Endodermal cell (in vitro differentiated cells): ENCODE measurements around the gene CYB5A. TPM values are rescaled to one million over a fixed set of nuclear protein-coding genes. Genes with fewer than 3 reads are reported as not detected.

ENCODE experiments used
- DNase-seq: peaks from one replicate; pipeline ENCODE4 v3.0.0-alpha.2; 2017
- H3K27ac ChIP-seq: 2 replicates; pipeline ENCODE4 v1.5.1; 2013; ENCODE audit warnings: mild to moderate bottlenecking, low read depth, low read length, moderate library complexity
- H3K27me3 ChIP-seq: 2 replicates; pipeline ENCODE4 v1.6.1; 2013; ENCODE audit warnings: mild to moderate bottlenecking, low read length, moderate library complexity; ENCODE audit not compliant: insufficient read depth, control insufficient read depth, poor library complexity, severe bottlenecking
- H3K36me3 ChIP-seq: 2 replicates; pipeline ENCODE4 v1.7.0; 2013; ENCODE audit warnings: mild to moderate bottlenecking, low read length, moderate library complexity; ENCODE audit not compliant: control insufficient read depth, insufficient read depth
- H3K4me1 ChIP-seq: one replicate; pipeline ENCODE4 v1.7.0; 2013; ENCODE audit warnings: low read length; ENCODE audit not compliant: control insufficient read depth, insufficient read depth
- H3K4me3 ChIP-seq: 2 replicates; pipeline ENCODE4 v1.5.1; 2013; ENCODE audit warnings: mild to moderate bottlenecking, low read length, moderate library complexity
- H3K9ac ChIP-seq: 2 replicates; pipeline ENCODE4 v1.6.1; 2013; ENCODE audit warnings: mild to moderate bottlenecking, low read length, moderate library complexity; ENCODE audit not compliant: poor library complexity, severe bottlenecking; ENCODE audit errors: extremely low read depth
- H3K9me3 ChIP-seq: 2 replicates; pipeline ENCODE4 v1.6.1; 2013; ENCODE audit warnings: mild to moderate bottlenecking, low read length, moderate library complexity; ENCODE audit not compliant: control insufficient read depth
- H3K27ac Mint-ChIP-seq: 2 replicates; pipeline ENCODE4 v1.8.0; 2020; ENCODE audit warnings: mixed read lengths
- H3K27me3 Mint-ChIP-seq: 2 replicates; pipeline ENCODE4 v1.8.0; 2021; ENCODE audit warnings: mild to moderate bottlenecking, mixed read lengths; ENCODE audit not compliant: insufficient read depth
- H3K36me3 Mint-ChIP-seq: 2 replicates; pipeline ENCODE4 v1.8.0; 2020; ENCODE audit warnings: low read depth, mixed read lengths
- H3K4me1 Mint-ChIP-seq: 2 replicates; pipeline ENCODE4 v1.8.0; 2020; ENCODE audit warnings: mixed read lengths
- H3K4me3 Mint-ChIP-seq: 2 replicates; pipeline ENCODE4 v1.8.0; 2020; ENCODE audit warnings: mild to moderate bottlenecking, moderate library complexity, mixed read lengths
- H3K9me3 Mint-ChIP-seq: 2 replicates; pipeline ENCODE4 v1.8.0; 2020; ENCODE audit warnings: mild to moderate bottlenecking, mixed read lengths
- WGBS, 2 experiments: methylation state at CpG; one replicate each; pipeline versions ENCODE4 v1.1.5 to v1.1.7; 2013; ENCODE audit warnings: missing lambda C conversion rate in 2 of 2, mixed read lengths in 1 of 2; ENCODE audit not compliant: insufficient coverage in 1 of 2, insufficient read length in 1 of 2; 5-methylcytosine and 5-hydroxymethylcytosine counted together
- total RNA-seq, 2 donors: library from RNA; stranded (reverse); fragmentation: NEBNext Ultra II Directional in 1 of 2; extraction: Animal tissue kit (Norgen Biotek cat#: 25700) in 1 of 2; gene quantifications; 2 replicates in 1 of 2; 3 replicates in 1 of 2; pipeline ENCODE4 v1.2.1, GENCODE V29; 2021
- TF ChIP-seq, protein P1 (sequence below): fragments of 200-600 bp; sonication (generic); conservative IDR thresholded peaks from 2 replicates; pipeline ENCODE4 v1.5.0; 2021; ENCODE audit warnings: antibody characterized with exemption, mild to moderate bottlenecking

CYB5A gene
- total RNA-seq, 2 donors from 2014 or later: 72.6 to 124 TPM

DNA sequence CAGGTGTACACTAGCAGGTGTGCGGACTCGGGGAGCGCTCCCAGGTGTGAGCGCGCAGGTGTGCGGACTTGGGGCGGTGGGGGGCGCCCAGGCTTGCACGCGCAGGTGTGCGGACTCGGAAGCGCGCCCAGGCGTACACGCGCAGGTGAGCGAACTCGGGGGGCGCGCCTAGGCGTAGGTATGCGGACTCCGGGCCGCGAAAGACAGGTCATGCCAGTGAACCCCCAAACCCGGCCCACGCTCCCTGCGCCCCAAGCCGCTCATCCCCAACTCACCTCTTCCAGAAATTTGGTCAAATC, 342 bp downstream of the CYB5A start:
- Mint-ChIP-seq H3K4me1 (peaks cover 17% of the 10 kb centered on the region), H3K4me3 (peak overlapping the region; percentile 86), H3K9me3 (no peaks in the 10 kb centered on the region), H3K36me3 (no peaks in the 10 kb centered on the region), H3K27me3 (peaks cover 4% of the 10 kb centered on the region), H3K27ac (peak overlapping the region; percentile 71)
- DNase-seq: no peak
- Histone ChIP-seq H3K27me3 (no peaks in the 10 kb centered on the region), H3K27ac (no peak overlapping the region), H3K4me3 (peak overlapping the region; percentile 88), H3K9me3 (peaks cover 5% of the 10 kb centered on the region), H3K36me3 (no peaks in the 10 kb centered on the region), H3K9ac (no peak overlapping the region), H3K4me1 (no peaks in the 10 kb centered on the region)
- TF ChIP-seq, protein P1, sequence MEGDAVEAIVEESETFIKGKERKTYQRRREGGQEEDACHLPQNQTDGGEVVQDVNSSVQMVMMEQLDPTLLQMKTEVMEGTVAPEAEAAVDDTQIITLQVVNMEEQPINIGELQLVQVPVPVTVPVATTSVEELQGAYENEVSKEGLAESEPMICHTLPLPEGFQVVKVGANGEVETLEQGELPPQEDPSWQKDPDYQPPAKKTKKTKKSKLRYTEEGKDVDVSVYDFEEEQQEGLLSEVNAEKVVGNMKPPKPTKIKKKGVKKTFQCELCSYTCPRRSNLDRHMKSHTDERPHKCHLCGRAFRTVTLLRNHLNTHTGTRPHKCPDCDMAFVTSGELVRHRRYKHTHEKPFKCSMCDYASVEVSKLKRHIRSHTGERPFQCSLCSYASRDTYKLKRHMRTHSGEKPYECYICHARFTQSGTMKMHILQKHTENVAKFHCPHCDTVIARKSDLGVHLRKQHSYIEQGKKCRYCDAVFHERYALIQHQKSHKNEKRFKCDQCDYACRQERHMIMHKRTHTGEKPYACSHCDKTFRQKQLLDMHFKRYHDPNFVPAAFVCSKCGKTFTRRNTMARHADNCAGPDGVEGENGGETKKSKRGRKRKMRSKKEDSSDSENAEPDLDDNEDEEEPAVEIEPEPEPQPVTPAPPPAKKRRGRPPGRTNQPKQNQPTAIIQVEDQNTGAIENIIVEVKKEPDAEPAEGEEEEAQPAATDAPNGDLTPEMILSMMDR: no peak
- 1 to 5% methylated on average over 4 to 30 of the region's 30 CpGs for WGBS, 2 experiments

DNA sequence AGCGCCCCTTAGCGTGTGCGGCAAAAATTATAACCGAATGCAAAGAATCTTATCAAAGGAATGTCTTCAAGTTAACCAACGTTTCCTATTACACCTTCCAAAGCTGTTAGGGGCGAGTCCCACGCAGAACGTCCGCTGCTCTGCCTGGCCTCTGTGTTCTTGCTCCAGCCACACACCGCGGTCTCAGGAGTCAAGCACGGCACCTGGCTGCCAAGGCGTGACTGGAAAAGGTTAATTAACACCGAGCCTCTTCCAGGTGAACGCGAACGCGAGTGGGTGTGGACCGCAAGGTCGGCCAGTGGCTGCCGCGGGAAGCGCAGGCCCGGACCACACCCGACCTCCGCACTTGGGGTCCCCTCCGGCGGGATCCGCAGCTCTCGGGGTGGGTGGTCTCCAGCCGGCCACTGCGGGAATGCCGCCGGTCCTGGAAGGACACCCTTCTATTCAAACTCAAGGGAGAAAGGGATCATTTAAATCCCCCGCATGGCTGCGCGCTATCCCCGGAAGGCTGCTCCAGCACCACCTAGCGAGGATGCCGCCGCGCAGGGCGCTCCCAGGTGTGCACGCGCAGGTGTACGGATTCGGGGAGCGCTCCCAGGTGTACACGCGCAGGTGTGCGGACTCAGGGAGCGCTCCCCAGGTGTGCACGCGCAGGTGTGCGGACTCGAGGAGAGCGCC, 830 bp downstream of the CYB5A start:
- peaks cover 18% of the 10 kb centered on the region for H3K4me1 Mint-ChIP-seq
- peaks cover 4% of the 10 kb centered on the region for H3K27me3 Mint-ChIP-seq
- H3K27ac Mint-ChIP-seq: no peak overlapping the region
- TF ChIP-seq, protein P1: peak; percentile 62
- H3K4me3 Mint-ChIP-seq: peak overlapping the region; percentile 86
- Histone ChIP-seq H3K27ac (no peak overlapping the region), H3K4me3 (peak overlapping the region; percentile 88), H3K27me3 (no peaks in the 10 kb centered on the region), H3K9ac (no peak overlapping the region), H3K9me3 (peaks cover 5% of the 10 kb centered on the region), H3K36me3 (no peaks in the 10 kb centered on the region), H3K4me1 (no peaks in the 10 kb centered on the region)
- DNase-seq: peak; percentile 89
- H3K36me3 Mint-ChIP-seq: no peaks in the 10 kb centered on the region
- no peaks in the 10 kb centered on the region for H3K9me3 Mint-ChIP-seq
- WGBS, 2 experiments: 28 to 48% methylated on average over 11 to 57 of the region's 57 CpGs

DNA sequence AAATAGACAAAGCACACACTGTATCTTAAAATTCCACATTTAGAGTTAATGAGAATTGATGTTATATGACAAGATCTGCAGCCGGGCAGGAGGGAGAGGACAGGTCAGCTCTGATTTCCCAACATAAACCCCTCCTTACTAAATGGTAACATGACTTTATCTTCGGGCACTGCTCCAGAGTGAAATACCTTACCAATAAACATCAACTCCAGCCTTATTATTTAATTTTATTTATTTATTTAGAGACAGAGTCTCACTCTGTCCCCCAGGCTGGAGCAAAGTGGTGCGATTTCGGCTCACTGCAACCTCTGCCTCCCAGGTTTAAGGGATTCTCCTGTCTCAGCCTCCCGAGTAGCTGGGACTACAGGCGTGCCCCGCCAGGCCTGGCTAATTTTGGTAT, 1.7 kb downstream of the CYB5A start:
- Mint-ChIP-seq H3K4me1 (peaks cover 22% of the 10 kb centered on the region), H3K4me3 (peak overlapping the region; percentile 86), H3K27me3 (peaks cover 4% of the 10 kb centered on the region), H3K27ac (no peak overlapping the region), H3K9me3 (no peaks in the 10 kb centered on the region), H3K36me3 (no peaks in the 10 kb centered on the region)
- Histone ChIP-seq H3K27me3 (no peaks in the 10 kb centered on the region), H3K4me1 (no peaks in the 10 kb centered on the region), H3K9me3 (peaks cover 5% of the 10 kb centered on the region), H3K9ac (no peak overlapping the region), H3K4me3 (no peak overlapping the region), H3K36me3 (no peaks in the 10 kb centered on the region), H3K27ac (no peak overlapping the region)
- TF ChIP-seq, protein P1: no peak
- no peak for DNase-seq
- 95 to 98% methylated on average over 3 to 5 of the region's 7 CpGs for WGBS, 2 experiments
